ENCODE results near the gene ALKBH3.

ALKBH3 gene

DNA sequence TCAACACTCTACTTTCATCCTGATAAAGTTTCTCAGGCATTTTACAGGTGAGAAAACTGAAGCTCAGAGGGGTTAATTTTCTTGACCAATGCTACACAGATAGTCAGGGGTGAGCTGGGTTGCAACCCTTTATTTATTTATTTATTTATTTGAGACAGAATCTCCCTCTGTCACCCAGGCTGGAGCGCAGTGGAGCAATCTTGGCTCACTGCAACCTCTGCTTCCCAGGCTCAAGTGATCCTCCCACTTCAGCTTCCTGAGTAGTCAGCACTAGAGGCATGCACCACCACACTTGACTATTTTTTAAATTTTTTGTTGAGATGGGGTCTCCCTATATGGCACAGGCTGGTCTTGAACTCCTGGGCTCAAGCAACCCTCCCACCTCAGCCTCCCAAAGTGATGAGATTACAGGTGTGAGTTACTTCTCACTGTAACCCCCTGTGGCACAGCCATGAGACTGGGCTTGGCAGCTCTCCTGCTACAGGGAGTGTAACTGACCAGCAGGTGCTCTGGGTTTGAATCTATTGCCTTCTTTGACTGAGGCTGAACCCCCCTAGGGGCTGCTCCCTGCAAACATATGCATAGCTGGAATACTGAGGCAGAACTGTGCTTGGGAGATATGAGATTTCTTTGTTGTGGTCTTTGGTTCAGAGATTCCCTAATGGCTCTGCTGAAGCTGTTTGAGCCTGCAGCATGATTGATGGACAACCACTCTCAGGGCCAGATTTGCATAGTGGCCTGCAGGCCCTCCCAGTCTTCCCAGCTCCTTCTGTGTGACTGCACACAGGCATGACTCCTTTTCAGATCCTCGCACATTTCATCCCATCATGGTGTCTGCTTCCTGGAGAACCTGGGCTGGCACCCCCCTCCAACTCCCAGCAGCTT, 68.0 kb downstream of the ALKBH3 start:
- Histone ChIP-seq H3K4me2 (ENCODE audit: low read length, poor library complexity, severe bottlenecking) (no peak overlapping the region), H4K91ac (ENCODE audit: low read length) (no peak overlapping the region), H2BK12ac (ENCODE audit: low read length in 2 of 2) (no peak overlapping the region), H3K36me3 (ENCODE audit: control insufficient read depth in 1 of 2, insufficient read depth in 2 of 2, low read depth in 1 of 2, low read length in 2 of 2) (no peaks in the 10 kb centered on the region), H3K79me1 (replicated peaks; ENCODE audit: low read length, poor library complexity, severe bottlenecking) (no peaks in the 10 kb centered on the region), H3K18ac (ENCODE audit: low read depth in 1 of 2, low read length in 2 of 2) (no peak overlapping the region), H3K27ac (ENCODE audit: low read length, poor library complexity, severe bottlenecking) (no peak overlapping the region), H3K14ac (ENCODE audit: low read length in 2 of 2) (no peak overlapping the region), H3K4me1 (ENCODE audit: control insufficient read depth, insufficient read depth, low read depth, low read length) (peaks cover 9% of the 10 kb centered on the region), H4K8ac (ENCODE audit: low read length) (no peak overlapping the region), H2BK15ac (ENCODE audit: low read depth, poor library complexity, severe bottlenecking) (no peak overlapping the region), H2AFZ (ENCODE audit: low read depth, low read length) (no peak overlapping the region), H2BK5ac (ENCODE audit: low read depth, low read length, poor library complexity, severe bottlenecking) (no peak overlapping the region), H2BK120ac (ENCODE audit: low read depth, low read length) (no peak overlapping the region), H3K23ac (ENCODE audit: low read length in 2 of 2) (peak overlapping the region in 1 of 2 experiments; percentile 9), H2AK5ac (ENCODE audit: low read length, severe bottlenecking) (no peak overlapping the region), H3K9me3 (ENCODE audit: control insufficient read depth, low read length) (no peaks in the 10 kb centered on the region), H3K27me3 (ENCODE audit: control insufficient read depth in 1 of 2, insufficient read depth in 1 of 2, low read length in 2 of 2) (peaks cover 0 to 72% of the 10 kb centered on the region in 2 experiments), H3K4ac (ENCODE audit: low read depth in 1 of 2, low read length in 2 of 2) (no peak overlapping the region), H3K9ac (ENCODE audit: low read length) (no peak overlapping the region), H3K4me3 (ENCODE audit: insufficient read depth in 1 of 2, low read depth in 1 of 2, low read length in 2 of 2) (no peak overlapping the region)
- DNase-seq = no peak
- 84% methylated on average over 2 of the region's 2 CpGs for WGBS

DNA sequence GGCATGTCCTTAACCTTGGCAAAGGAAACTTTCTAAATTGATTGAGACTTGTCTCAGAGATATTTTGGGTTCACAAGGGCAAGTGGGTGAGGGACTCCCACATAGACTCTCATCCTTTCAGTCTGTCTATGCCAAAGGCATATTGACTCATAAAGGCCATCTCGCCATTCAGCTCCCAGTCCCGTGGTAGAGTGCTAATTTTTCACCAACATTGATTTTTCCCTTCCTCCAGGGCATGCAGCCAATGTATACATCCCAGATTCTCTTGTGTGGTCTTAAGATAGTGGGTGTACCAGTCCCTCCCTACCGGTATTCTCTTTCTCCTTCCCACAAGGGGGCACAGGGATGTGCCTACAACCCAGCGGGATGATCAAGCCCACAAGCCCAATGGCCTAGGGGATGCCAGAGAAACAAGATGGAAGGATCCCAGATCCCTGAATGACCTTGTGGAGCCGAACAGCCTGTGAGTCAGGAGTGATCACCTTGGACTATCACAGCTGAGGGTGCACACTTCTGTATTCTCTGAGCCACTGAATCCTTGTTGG, 69.8 kb downstream of the ALKBH3 start:
- Histone ChIP-seq H3K4ac (ENCODE audit: low read depth in 1 of 2, low read length in 2 of 2) (no peak overlapping the region), H4K8ac (ENCODE audit: low read length) (no peak overlapping the region), H3K4me3 (ENCODE audit: insufficient read depth in 1 of 2, low read depth in 1 of 2, low read length in 2 of 2) (no peak overlapping the region), H2BK120ac (ENCODE audit: low read depth, low read length) (no peak overlapping the region), H3K27ac (ENCODE audit: low read length, poor library complexity, severe bottlenecking) (no peak overlapping the region), H2BK12ac (ENCODE audit: low read length in 2 of 2) (no peak overlapping the region), H4K91ac (ENCODE audit: low read length) (no peak overlapping the region), H2BK5ac (ENCODE audit: low read depth, low read length, poor library complexity, severe bottlenecking) (no peak overlapping the region), H3K14ac (ENCODE audit: low read length in 2 of 2) (no peak overlapping the region), H2AFZ (ENCODE audit: low read depth, low read length) (peak overlapping the region; percentile 24), H2AK5ac (ENCODE audit: low read length, severe bottlenecking) (no peak overlapping the region), H3K4me1 (ENCODE audit: control insufficient read depth, insufficient read depth, low read depth, low read length) (no peaks in the 10 kb centered on the region), H3K27me3 (ENCODE audit: control insufficient read depth in 1 of 2, insufficient read depth in 1 of 2, low read length in 2 of 2) (peaks cover 0 to 62% of the 10 kb centered on the region in 2 experiments), H2BK15ac (ENCODE audit: low read depth, poor library complexity, severe bottlenecking) (no peak overlapping the region), H3K79me1 (replicated peaks; ENCODE audit: low read length, poor library complexity, severe bottlenecking) (no peaks in the 10 kb centered on the region), H3K9ac (ENCODE audit: low read length) (no peak overlapping the region), H3K4me2 (ENCODE audit: low read length, poor library complexity, severe bottlenecking) (no peak overlapping the region), H3K36me3 (ENCODE audit: control insufficient read depth in 1 of 2, insufficient read depth in 2 of 2, low read depth in 1 of 2, low read length in 2 of 2) (no peaks in the 10 kb centered on the region), H3K9me3 (ENCODE audit: control insufficient read depth, low read length) (no peaks in the 10 kb centered on the region), H3K23ac (ENCODE audit: low read length in 2 of 2) (no peak overlapping the region), H3K18ac (ENCODE audit: low read depth in 1 of 2, low read length in 2 of 2) (no peak overlapping the region)
- DNase-seq = peak; percentile 13
- WGBS = 88% methylated on average over 3 of the region's 5 CpGs

DNA sequence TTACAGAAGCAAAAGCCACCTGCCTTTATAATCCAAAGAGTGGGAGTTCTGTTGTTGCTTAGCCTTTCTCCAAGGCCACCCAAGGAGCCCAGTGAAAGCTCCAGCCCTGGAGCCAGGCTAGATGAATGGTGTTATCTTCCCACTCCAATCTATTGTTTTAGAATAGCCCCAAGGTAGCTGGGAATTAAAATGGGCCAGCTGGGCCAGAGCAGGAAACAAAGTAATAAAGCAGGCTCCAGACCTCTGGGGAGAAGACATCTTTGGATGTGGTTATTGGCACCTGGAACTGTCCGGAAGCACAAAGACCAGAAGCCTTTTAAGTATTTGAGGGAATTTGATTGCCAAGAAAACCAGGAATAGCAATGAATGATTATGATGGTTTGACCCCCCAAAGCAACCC, 70.6 kb downstream of the ALKBH3 start:
- Histone ChIP-seq H3K9ac (ENCODE audit: low read length) (no peak overlapping the region), H3K9me3 (ENCODE audit: control insufficient read depth, low read length) (no peaks in the 10 kb centered on the region), H3K23ac (ENCODE audit: low read length in 2 of 2) (no peak overlapping the region), H2BK120ac (ENCODE audit: low read depth, low read length) (no peak overlapping the region), H3K27me3 (ENCODE audit: control insufficient read depth in 1 of 2, insufficient read depth in 1 of 2, low read length in 2 of 2) (peaks cover 0 to 57% of the 10 kb centered on the region in 2 experiments), H3K79me1 (replicated peaks; ENCODE audit: low read length, poor library complexity, severe bottlenecking) (no peaks in the 10 kb centered on the region), H3K4me2 (ENCODE audit: low read length, poor library complexity, severe bottlenecking) (no peak overlapping the region), H3K18ac (ENCODE audit: low read depth in 1 of 2, low read length in 2 of 2) (no peak overlapping the region), H4K8ac (ENCODE audit: low read length) (no peak overlapping the region), H3K4me3 (ENCODE audit: insufficient read depth in 1 of 2, low read depth in 1 of 2, low read length in 2 of 2) (no peak overlapping the region), H3K4me1 (ENCODE audit: control insufficient read depth, insufficient read depth, low read depth, low read length) (no peaks in the 10 kb centered on the region), H3K36me3 (ENCODE audit: control insufficient read depth in 1 of 2, insufficient read depth in 2 of 2, low read depth in 1 of 2, low read length in 2 of 2) (no peaks in the 10 kb centered on the region), H3K4ac (ENCODE audit: low read depth in 1 of 2, low read length in 2 of 2) (no peak overlapping the region), H2BK12ac (ENCODE audit: low read length in 2 of 2) (no peak overlapping the region), H4K91ac (ENCODE audit: low read length) (no peak overlapping the region), H3K14ac (ENCODE audit: low read length in 2 of 2) (no peak overlapping the region), H2AFZ (ENCODE audit: low read depth, low read length) (no peak overlapping the region), H2AK5ac (ENCODE audit: low read length, severe bottlenecking) (no peak overlapping the region), H2BK5ac (ENCODE audit: low read depth, low read length, poor library complexity, severe bottlenecking) (no peak overlapping the region), H3K27ac (ENCODE audit: low read length, poor library complexity, severe bottlenecking) (no peak overlapping the region), H2BK15ac (ENCODE audit: low read depth, poor library complexity, severe bottlenecking) (no peak overlapping the region)
- no peak for DNase-seq
- WGBS = 100% methylated on average over 1 of the region's 1 CpG

DNA sequence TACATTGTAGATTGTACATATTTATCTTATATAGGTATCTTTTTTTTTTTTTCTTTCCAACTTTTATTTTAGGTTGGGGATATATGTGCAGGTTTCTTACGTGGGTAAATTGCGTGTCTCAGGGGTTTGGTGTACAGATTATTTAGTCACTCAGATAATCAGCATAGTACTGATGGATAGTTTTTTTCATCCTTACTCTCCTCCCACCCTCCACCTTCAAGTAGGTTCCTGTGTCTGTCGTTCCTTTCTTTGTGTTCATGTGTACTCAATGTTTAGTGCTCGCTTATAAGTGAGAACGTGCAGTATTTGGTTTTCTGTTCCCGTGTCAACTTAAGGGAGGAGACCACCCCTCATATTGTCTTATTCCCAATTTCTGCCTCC, 71.4 kb downstream of the ALKBH3 start:
- H3K36me3 ChIP-seq (ENCODE audit: control insufficient read depth in 1 of 2, insufficient read depth in 2 of 2, low read depth in 1 of 2, low read length in 2 of 2) = no peaks in the 10 kb centered on the region
- WGBS = 97% methylated on average over 4 of the region's 6 CpGs
- no peak overlapping the region for H2AFZ ChIP-seq (ENCODE audit: low read depth, low read length)

More for the DNA sequence above, 71.4 kb downstream of the ALKBH3 start:
- Histone ChIP-seq H3K4me1 (ENCODE audit: control insufficient read depth, insufficient read depth, low read depth, low read length) (no peaks in the 10 kb centered on the region), H3K14ac (ENCODE audit: low read length in 2 of 2) (no peak overlapping the region), H3K4me3 (ENCODE audit: insufficient read depth in 1 of 2, low read depth in 1 of 2, low read length in 2 of 2) (no peak overlapping the region), H3K4me2 (ENCODE audit: low read length, poor library complexity, severe bottlenecking) (no peak overlapping the region), H4K91ac (ENCODE audit: low read length) (no peak overlapping the region), H2BK15ac (ENCODE audit: low read depth, poor library complexity, severe bottlenecking) (no peak overlapping the region), H3K4ac (ENCODE audit: low read depth in 1 of 2, low read length in 2 of 2) (no peak overlapping the region), H3K27ac (ENCODE audit: low read length, poor library complexity, severe bottlenecking) (no peak overlapping the region), H2BK12ac (ENCODE audit: low read length in 2 of 2) (no peak overlapping the region), H2BK120ac (ENCODE audit: low read depth, low read length) (no peak overlapping the region), H3K18ac (ENCODE audit: low read depth in 1 of 2, low read length in 2 of 2) (no peak overlapping the region), H3K9ac (ENCODE audit: low read length) (no peak overlapping the region), H3K27me3 (ENCODE audit: control insufficient read depth in 1 of 2, insufficient read depth in 1 of 2, low read length in 2 of 2) (peaks cover 0 to 56% of the 10 kb centered on the region in 2 experiments), H2BK5ac (ENCODE audit: low read depth, low read length, poor library complexity, severe bottlenecking) (no peak overlapping the region), H3K79me1 (replicated peaks; ENCODE audit: low read length, poor library complexity, severe bottlenecking) (no peaks in the 10 kb centered on the region), H2AK5ac (ENCODE audit: low read length, severe bottlenecking) (no peak overlapping the region), H3K23ac (ENCODE audit: low read length in 2 of 2) (no peak overlapping the region), H4K8ac (ENCODE audit: low read length) (no peak overlapping the region), H3K9me3 (ENCODE audit: control insufficient read depth, low read length) (no peaks in the 10 kb centered on the region)
- no peak for DNase-seq

Data from mesenchymal stem cell (in vitro differentiated cells and primary cell).